ENCODE results near the gene MIDN. TPM values are rescaled to one million over a fixed set of nuclear protein-coding genes. Genes with fewer than 3 reads are reported as not detected.
"Not testable (repeated sequence)": the region's sequence is repeated elsewhere in the genome, so short reads cannot be mapped to it uniquely, and the experiment has no call there.

The MIDN gene
- total RNA-seq (100 to 1,000 TPM in 5 of 9 donors, 10 to 100 TPM in 3, 1 to 10 TPM in 1; 8.6 to 189 (median 112) TPM), polyA plus RNA-seq (10 to 100 TPM; 15.5 to 73.0 (median 46.8) TPM)
- long read RNA-seq, donor 1, transcript MIDN-202 (5 exons, 1,163 nt), result major isoform, 5 of 8 reads
- long read RNA-seq, donor 1, partial matches to known transcripts, result 0 of 8 reads
- long read RNA-seq, donor 1, other reads (novel, unspliced or antisense), result 0 of 8 reads
- long read RNA-seq, donor 2, transcript MIDN-201 (8 exons, 3,790 nt), result major isoform, 5 of 25 reads
- long read RNA-seq, donor 2, transcript MIDN-206 (7 exons, 3,243 nt), result major isoform, 5 of 25 reads
- long read RNA-seq, donor 2, partial matches to known transcripts, result 11 of 25 reads
- long read RNA-seq, donor 2, other reads (novel, unspliced or antisense), result 0 of 25 reads
- long read RNA-seq, donor 3, partial matches to known transcripts, result 0 of 2 reads
- long read RNA-seq, donor 3, other reads (novel, unspliced or antisense), result 0 of 2 reads
- long read RNA-seq, donor 4, partial matches to known transcripts, result 1 of 5 reads
- long read RNA-seq, donor 4, other reads (novel, unspliced or antisense), result 4 of 5 reads
- long read RNA-seq, donor 5, transcript MIDN-206 (7 exons, 3,243 nt), result major isoform, 6 of 24 reads
- long read RNA-seq, donor 5, partial matches to known transcripts, result 10 of 24 reads
- long read RNA-seq, donor 5, other reads (novel, unspliced or antisense), result 5 of 24 reads
- long read RNA-seq, donor 6, partial matches to known transcripts, result 1 of 2 reads
- long read RNA-seq, donor 6, other reads (novel, unspliced or antisense), result 1 of 2 reads
- long read RNA-seq, donor 7, partial matches to known transcripts, result 0 of 7 reads
- long read RNA-seq, donor 7, other reads (novel, unspliced or antisense), result 0 of 7 reads
- long read RNA-seq, donor 8, transcript MIDN-201 (8 exons, 3,790 nt), result major isoform, 7 of 12 reads
- long read RNA-seq, donor 8, partial matches to known transcripts, result 0 of 12 reads
- long read RNA-seq, donor 8, other reads (novel, unspliced or antisense), result 0 of 12 reads
- long read RNA-seq, donor 9, partial matches to known transcripts, result 19 of 23 reads
- long read RNA-seq, donor 9, other reads (novel, unspliced or antisense), result 0 of 23 reads
- long read RNA-seq, donor 10, partial matches to known transcripts, result 0 of 6 reads
- long read RNA-seq, donor 10, other reads (novel, unspliced or antisense), result 0 of 6 reads

- peaks cover 51 to 54% of the 10 kb centered on the region in 2 donors for H3K4me1 ChIP-seq (replicated peaks in 1 of 2)
- peaks cover 0 to 11% of the 10 kb centered on the region in 2 donors for H3K36me3 ChIP-seq (replicated peaks in 1 of 2)
- H3K27me3 ChIP-seq, result no peaks in the 10 kb centered on the region
- DNase-seq, result peak; percentile 89 to 94 (median 91)
- 0 to 1% (median 1%) methylated on average over 24 to 60 of the region's 60 CpGs; no CpG with 5 or more reads in 1 of the 4 donors for WGBS, 4 donors
- intact Hi-C loops (cut with DNase I), result no loop called here
- no peaks in the 10 kb centered on the region for H3K9me3 ChIP-seq (replicated peaks in 1 of 3)
- peak within 1 kb of the TSS; percentile 84 to 100 (median 99) for H3K27ac ChIP-seq
- peak within 1 kb of the TSS; percentile 33 to 92 (median 77) for H3K4me3 ChIP-seq
- TF ChIP-seq CTCF (IDR thresholded peaks at IDR 0.05), result peak in 5 of 6 experiments; percentile 14 to 36 (median 20)
- peak; percentile 93 to 97 for TF ChIP-seq POLR2A (IDR thresholded peaks at IDR 0.05)
Observed at GRCh38 chr19:1248139-1248785, at the start of gene MIDN. Gene MIDN (plus strand): TSS chr19:1248583. CDS start chr19:1250297, 1,714 bp downstream.

GRCh38 chr19:1199531-1199930, 48.9 kb upstream of the MIDN start:
- H3K9me3 ChIP-seq (replicated peaks in 1 of 3), result no peaks in the 10 kb centered on the region
- DNase-seq, result no peak
- H3K4me3 ChIP-seq, result no peak overlapping the region
- H3K36me3 ChIP-seq (replicated peaks in 1 of 2), result no peaks in the 10 kb centered on the region
- intact Hi-C loops (cut with DNase I), result no loop called here
- TF ChIP-seq CTCF (IDR thresholded peaks at IDR 0.05) (no peak), POLR2A (IDR thresholded peaks at IDR 0.05) (no peak)
- no peak overlapping the region for H3K27ac ChIP-seq
- H3K4me1 ChIP-seq (replicated peaks in 1 of 2), result peaks cover 0 to 11% of the 10 kb centered on the region in 2 donors
- WGBS, 4 donors, result 75 to 95% (median 90%) methylated on average over 3 to 10 of the region's 10 CpGs
- H3K27me3 ChIP-seq, result no peaks in the 10 kb centered on the region

- intact Hi-C loops (cut with DNase I), result not testable (repeated sequence)
- WGBS, 4 donors, result 89 to 95% (median 93%) methylated on average over 4 of the region's 4 CpGs
Observed at GRCh38 chr19:1200614-1201013, 47.8 kb upstream of the MIDN start.

More at GRCh38 chr19:1200614-1201013, 47.8 kb upstream of the MIDN start:
- H3K4me1 ChIP-seq (replicated peaks in 1 of 2), result peaks cover 4 to 18% of the 10 kb centered on the region in 2 donors
- not testable (repeated sequence) for H3K27me3 ChIP-seq; H3K27ac ChIP-seq; H3K4me3 ChIP-seq; H3K36me3 ChIP-seq (replicated peaks in 1 of 2); H3K9me3 ChIP-seq (replicated peaks in 1 of 3); DNase-seq

All from adrenal gland (tissue), 19 donors.